Colonic mucosa (tissue), 4 donors: ENCODE measurements around the gene SERPINH1. TPM values are rescaled to one million over a fixed set of nuclear protein-coding genes. Genes with fewer than 3 reads are reported as not detected.

Source experiments
- DNase-seq: peaks from one replicate; pipeline ENCODE4 v3.0.0-alpha.2; 2020
- H3K27ac ChIP-seq: fragments of 200-600 bp; one replicate; pipeline ENCODE4 v1.8.0; 2021
- H3K27me3 ChIP-seq: fragments of 200-600 bp; one replicate; pipeline ENCODE4 v1.8.0; 2021
- H3K36me3 ChIP-seq: fragments of 200-600 bp; one replicate; pipeline ENCODE4 v1.8.0; 2021
- H3K4me1 ChIP-seq: fragments of 200-600 bp; one replicate; pipeline ENCODE4 v1.8.0; 2021; ENCODE audit warnings: mild to moderate bottlenecking
- H3K4me3 ChIP-seq: fragments of 200-600 bp; one replicate; pipeline ENCODE4 v1.8.0; 2021
- H3K9ac ChIP-seq, 2 donors: one replicate each; pipeline ENCODE4 v1.7.0; 2013; ENCODE audit warnings: control low read depth in 2 of 2, low read depth in 2 of 2, low read length in 2 of 2
- H3K9me3 ChIP-seq: fragments of 200-600 bp; one replicate; pipeline ENCODE4 v1.8.0; 2021
- intact Hi-C: fragments of 100-400 bp; cut with DNase I; formaldehyde crosslinking; loops from one replicate; pipeline ENCODE4 v1.14.1; 2022
- total RNA-seq, 2 donors: library from RNA; stranded (reverse); fragmentation: NEBNext Ultra II Directional in 1 of 2; extraction: Animal tissue kit (Norgen Biotek cat#: 25700) in 1 of 2; gene quantifications; one replicate each; pipeline ENCODE4 v1.2.1, GENCODE V29; 2021
- TF ChIP-seq, protein P1 (sequence below): fragments of 200-600 bp; IDR thresholded peaks from one replicate; pipeline ENCODE4 v1.8.0; 2022; ENCODE audit warnings: antibody characterized with exemption, mild to moderate bottlenecking
- donor health status: healthy.
- donor health status: DM: no; HTN: no; CAD: no.
- donor health status: DM: no; HTN: no; CAD: no.

The SERPINH1 gene
- total RNA-seq, 2 donors from 2014 or later: 66.3 to 136 TPM

DNA sequence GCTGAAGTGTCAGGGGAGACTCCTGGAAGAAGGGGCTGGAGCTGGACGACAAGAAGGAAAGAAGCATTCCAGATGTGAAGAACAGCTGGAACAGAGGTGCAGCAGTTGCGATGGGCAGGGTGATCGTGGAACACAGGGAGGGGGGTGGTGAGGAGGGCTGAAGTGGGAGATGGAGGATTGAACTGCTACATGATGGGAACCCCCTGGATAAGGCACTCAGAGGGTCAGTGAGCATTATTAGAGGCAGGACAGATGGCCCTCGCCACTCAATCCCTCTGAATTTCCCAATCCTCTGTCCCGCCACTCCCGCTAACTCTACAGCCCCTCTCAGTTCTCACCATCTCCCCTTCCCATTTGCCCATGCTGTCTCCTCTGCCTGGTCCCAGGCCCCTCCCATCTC, 14.0 kb downstream of the SERPINH1 start:
- Histone ChIP-seq H3K4me1 (peaks cover 3% of the 10 kb centered on the region), H3K4me3 (no peak overlapping the region), H3K9ac (no peak overlapping the region), H3K27ac (no peak overlapping the region), H3K27me3 (no peaks in the 10 kb centered on the region), H3K36me3 (no peaks in the 10 kb centered on the region), H3K9me3 (no peaks in the 10 kb centered on the region)
- TF ChIP-seq, protein P1, sequence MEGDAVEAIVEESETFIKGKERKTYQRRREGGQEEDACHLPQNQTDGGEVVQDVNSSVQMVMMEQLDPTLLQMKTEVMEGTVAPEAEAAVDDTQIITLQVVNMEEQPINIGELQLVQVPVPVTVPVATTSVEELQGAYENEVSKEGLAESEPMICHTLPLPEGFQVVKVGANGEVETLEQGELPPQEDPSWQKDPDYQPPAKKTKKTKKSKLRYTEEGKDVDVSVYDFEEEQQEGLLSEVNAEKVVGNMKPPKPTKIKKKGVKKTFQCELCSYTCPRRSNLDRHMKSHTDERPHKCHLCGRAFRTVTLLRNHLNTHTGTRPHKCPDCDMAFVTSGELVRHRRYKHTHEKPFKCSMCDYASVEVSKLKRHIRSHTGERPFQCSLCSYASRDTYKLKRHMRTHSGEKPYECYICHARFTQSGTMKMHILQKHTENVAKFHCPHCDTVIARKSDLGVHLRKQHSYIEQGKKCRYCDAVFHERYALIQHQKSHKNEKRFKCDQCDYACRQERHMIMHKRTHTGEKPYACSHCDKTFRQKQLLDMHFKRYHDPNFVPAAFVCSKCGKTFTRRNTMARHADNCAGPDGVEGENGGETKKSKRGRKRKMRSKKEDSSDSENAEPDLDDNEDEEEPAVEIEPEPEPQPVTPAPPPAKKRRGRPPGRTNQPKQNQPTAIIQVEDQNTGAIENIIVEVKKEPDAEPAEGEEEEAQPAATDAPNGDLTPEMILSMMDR: no peak
- intact Hi-C loops: no loop called here
- no peak for DNase-seq

DNA sequence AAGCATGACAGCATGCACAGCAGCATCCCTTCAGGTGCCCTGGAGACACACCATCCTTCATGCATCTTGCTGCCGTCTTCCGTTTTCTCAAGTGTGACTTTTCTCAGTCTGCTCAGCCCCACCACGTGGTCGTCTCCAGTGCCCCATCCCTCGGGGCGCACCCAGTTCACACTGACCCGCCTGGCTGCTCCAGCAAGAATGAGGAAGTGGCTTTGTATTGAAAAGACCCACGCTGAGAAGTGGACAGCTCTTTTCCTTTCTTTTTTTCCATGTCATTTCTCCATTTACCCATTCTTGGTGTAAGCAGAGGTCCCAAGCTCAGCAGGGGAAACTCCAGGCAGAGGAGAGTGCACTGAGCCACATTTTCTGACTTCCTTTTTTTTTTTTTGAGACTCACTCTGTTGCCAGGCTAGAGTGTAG, 14.5 kb downstream of the SERPINH1 start:
- Histone ChIP-seq H3K9me3 (no peaks in the 10 kb centered on the region), H3K27me3 (no peaks in the 10 kb centered on the region), H3K4me1 (peaks cover 3% of the 10 kb centered on the region), H3K27ac (no peak overlapping the region), H3K9ac (no peak overlapping the region), H3K36me3 (no peaks in the 10 kb centered on the region), H3K4me3 (no peak overlapping the region)
- DNase-seq: no peak
- TF ChIP-seq, protein P1: no peak
- intact Hi-C loops: no loop called here

DNA sequence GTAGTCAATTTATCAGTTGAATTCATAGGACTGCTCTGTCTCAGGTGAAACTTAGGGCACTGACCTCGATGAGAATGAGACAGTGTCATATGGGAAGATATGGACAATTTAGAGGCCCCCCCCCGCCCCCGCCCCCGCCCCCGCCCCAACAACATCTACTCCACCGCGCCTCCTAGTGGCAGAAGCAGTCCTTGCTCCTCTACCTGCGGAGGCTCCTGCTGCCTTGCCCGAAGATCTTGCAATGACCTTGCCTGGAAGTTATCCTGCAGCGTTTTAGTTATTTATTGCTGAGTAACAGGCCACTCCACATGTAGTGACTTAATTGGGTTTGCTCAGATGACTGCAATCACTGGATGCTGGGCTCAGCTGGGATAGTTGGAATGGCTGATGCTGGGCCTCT, 15.2 kb downstream of the SERPINH1 start:
- DNase-seq: peak; percentile 58
- Histone ChIP-seq H3K4me1 (peaks cover 3% of the 10 kb centered on the region), H3K27me3 (no peaks in the 10 kb centered on the region), H3K9me3 (no peaks in the 10 kb centered on the region), H3K9ac (no peak overlapping the region), H3K27ac (no peak overlapping the region), H3K36me3 (no peaks in the 10 kb centered on the region), H3K4me3 (no peak overlapping the region)
- TF ChIP-seq, protein P1: peak; percentile 31
- intact Hi-C loops: no loop called here

DNA sequence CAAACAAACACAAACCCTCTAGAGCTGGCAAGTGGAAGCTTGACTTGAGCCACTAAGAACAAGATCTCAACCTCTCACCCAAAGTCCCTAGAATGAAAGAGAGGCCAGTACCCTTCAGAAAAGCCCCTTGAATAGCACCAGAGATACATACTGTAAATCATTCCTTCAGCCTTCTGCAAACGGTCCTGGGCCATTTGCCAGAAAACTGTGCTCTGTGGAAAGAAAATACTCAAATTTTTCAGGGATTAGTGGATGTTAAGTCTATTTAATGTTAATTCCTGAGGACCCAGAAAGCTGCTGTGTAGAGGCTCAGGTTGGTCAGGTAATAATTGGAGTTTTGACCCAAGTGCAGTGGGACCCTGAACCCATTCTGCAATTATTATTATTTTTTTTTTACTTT, 16.9 kb downstream of the SERPINH1 start:
- TF ChIP-seq, protein P1: no peak
- H3K27ac ChIP-seq: no peak overlapping the region
- H3K4me3 ChIP-seq: no peak overlapping the region
- no peak overlapping the region for H3K9ac ChIP-seq
- no peak for DNase-seq
- no peaks in the 10 kb centered on the region for H3K9me3 ChIP-seq
- peaks cover 5% of the 10 kb centered on the region for H3K27me3 ChIP-seq
- no peaks in the 10 kb centered on the region for H3K36me3 ChIP-seq
- intact Hi-C loops: no loop called here
- H3K4me1 ChIP-seq: peaks cover 3% of the 10 kb centered on the region

DNA sequence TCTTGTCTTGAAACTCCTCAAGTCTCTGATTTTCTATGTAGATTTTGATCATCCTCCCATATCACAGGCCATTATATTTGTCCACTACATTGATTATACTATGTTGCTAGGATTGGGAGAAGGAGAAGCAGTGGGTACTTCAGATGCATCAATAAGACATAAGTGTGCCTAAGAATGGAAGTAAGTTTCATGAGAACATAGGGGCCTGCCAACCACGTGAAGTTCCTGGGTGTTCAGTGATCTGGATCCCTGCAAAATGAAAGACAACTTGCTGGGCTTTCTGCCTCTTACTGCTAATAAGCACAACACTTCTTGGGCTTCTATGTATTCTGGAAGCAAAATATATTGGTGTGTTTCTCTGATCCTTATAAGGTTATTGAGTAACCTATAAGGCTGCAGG, 17.8 kb downstream of the SERPINH1 start:
- TF ChIP-seq, protein P1: no peak
- H3K27me3 ChIP-seq: peaks cover 5% of the 10 kb centered on the region
- H3K4me3 ChIP-seq: no peak overlapping the region
- intact Hi-C loops: loop anchor here (5.0 kb wide), 1 partner anchor 33 kb away; no protein-coding TSS in a partner anchor
- no peaks in the 10 kb centered on the region for H3K36me3 ChIP-seq
- DNase-seq: no peak
- no peak overlapping the region for H3K9ac ChIP-seq
- H3K27ac ChIP-seq: no peak overlapping the region
- no peaks in the 10 kb centered on the region for H3K9me3 ChIP-seq
- H3K4me1 ChIP-seq: peaks cover 3% of the 10 kb centered on the region
